ENCODE data around the gene HTRA1.

The HTRA1 gene

GRCh38 chr10:122559228-122559627 is 97.9 kb downstream of the HTRA1 start:
- no peak for DNase-seq

DNA sequence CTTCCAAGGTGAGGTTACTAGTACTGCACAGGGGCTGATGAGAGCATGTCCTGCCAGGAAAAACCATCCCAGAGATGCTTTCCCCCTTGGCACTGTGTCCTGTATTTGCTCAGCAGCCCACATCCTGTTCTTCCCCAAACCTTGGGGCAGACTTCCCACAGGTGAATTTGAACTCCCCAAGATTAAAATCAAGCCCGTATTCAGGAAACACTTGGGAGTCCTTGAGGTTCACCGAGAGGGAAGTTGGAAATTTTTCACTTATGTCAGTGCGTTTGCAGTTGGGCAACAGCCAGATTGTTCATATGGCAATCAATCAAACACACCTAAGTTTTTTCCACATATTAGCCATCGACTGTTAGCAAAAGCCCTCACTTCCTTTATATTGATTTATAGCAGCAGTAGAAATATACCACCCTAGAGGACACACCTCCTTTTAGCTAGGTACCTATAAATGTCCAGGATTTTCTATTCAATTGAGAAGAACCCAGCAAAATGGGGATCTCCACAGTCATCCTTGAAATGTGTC is 99.0 kb downstream of the HTRA1 start, which contains the start of gene DMBT1:
Gene DMBT1, plus strand, starts transcription at position 476 of the 526 bp plus-strand sequence. Its CDS starts 17 bp downstream, at position 493.
- no peak for DNase-seq

DNA sequence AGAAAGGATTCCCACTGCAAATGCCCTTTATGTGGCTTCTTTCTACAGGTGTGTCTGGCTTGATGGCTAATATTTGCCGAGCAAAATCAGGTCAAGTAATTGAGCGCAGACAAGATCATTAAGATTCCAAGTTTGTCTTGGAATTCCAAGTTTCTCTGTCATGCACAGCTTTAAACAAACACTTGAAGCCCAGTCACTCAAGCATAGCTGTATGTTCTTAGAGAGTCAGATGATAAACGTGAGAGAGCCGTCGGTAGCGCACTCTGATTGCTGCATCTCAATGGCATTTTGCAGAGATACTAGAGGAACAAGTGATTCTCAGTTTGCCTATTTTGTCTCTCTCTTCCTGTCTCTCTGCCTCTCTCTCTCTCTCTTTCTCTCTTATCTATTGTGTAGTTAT is 99.9 kb downstream of the HTRA1 start:
- no peak for DNase-seq

GRCh38 chr10:122561792-122562191 is 100.4 kb downstream of the HTRA1 start:
- DNase-seq: no peak
